AG04450 (cell line): ENCODE results near the gene RAPGEF3. TPM values are rescaled to one million over a fixed set of nuclear protein-coding genes. Genes with fewer than 3 reads are reported as not detected.

Experiments used
- CTCF ChIA-PET: fragments of 300-600, 350-600 bp; formaldehyde crosslinking; extraction: SDS; loops from one replicate; lab custom pipeline; 2022; ENCODE audit warnings: antibody characterized with exemption, inconsistent platforms; lab: Charles Lee
- POLR2A ChIA-PET: fragments of 350-600 bp; formaldehyde crosslinking; extraction: SDS; loops from one replicate; lab custom pipeline; 2021; ENCODE audit warnings: antibody characterized with exemption, inconsistent platforms; lab: Yijun Ruan, JAX
- DNase-seq: peaks from one replicate; pipeline ENCODE4 v3.0.0-alpha.2; 2011; ENCODE audit warnings: low read depth, low spot score
- H3K27ac ChIP-seq: one replicate; pipeline ENCODE4 v1.5.1; 2012; ENCODE audit warnings: low read depth, low read length, control low read depth
- H3K27me3 ChIP-seq: one replicate; pipeline ENCODE4 v1.6.0; 2012; ENCODE audit warnings: low read length; ENCODE audit not compliant: control insufficient read depth, insufficient read depth
- H3K4me3 ChIP-seq: 2 replicates; pipeline ENCODE4 v1.5.1; 2011; ENCODE audit warnings: mild to moderate bottlenecking, low read depth, low read length, control low read depth
- H3K9me3 ChIP-seq: 2 replicates; pipeline ENCODE4 v1.5.1; 2012; ENCODE audit warnings: low read length; ENCODE audit not compliant: control insufficient read depth, insufficient read depth
- CTCF ChIP-seq: IDR thresholded peaks from 2 replicates; pipeline ENCODE4 v1.5.1; 2011; ENCODE audit warnings: low read depth, low read length, control low read depth, inconsistent platforms
- polyA plus RNA-seq: library from polyadenylated mRNA; depleted of rRNA; stranded (reverse); fragments of >200 nt; gene quantifications from 2 replicates; pipeline ENCODE4 v1.2.3, GENCODE V29; 2011

The RAPGEF3 gene
- polyA plus RNA-seq, 1 experiment = 1.7 TPM

GRCh38 chr12:47775100-47775911 is 16.6 kb upstream of the RAPGEF3 start:
- Histone ChIP-seq H3K27me3 (no peaks in the 10 kb centered on the region), H3K4me3 (no peak overlapping the region), H3K9me3 (no peaks in the 10 kb centered on the region), H3K27ac (no peak overlapping the region)
- POLR2A ChIA-PET = interaction anchor here (1.1 kb wide), 1 partner anchor 32 kb away, joined by 6 read pairs; no protein-coding TSS in a partner anchor
- DNase-seq = no peak
- CTCF ChIA-PET = interaction anchor here (0.8 to 12.2 kb wide), 4 partner anchors 33 to 743 kb away, joined by 3 to 152 read pairs (median 90); no protein-coding TSS in a partner anchor
- TF ChIP-seq CTCF = no peak

DNA sequence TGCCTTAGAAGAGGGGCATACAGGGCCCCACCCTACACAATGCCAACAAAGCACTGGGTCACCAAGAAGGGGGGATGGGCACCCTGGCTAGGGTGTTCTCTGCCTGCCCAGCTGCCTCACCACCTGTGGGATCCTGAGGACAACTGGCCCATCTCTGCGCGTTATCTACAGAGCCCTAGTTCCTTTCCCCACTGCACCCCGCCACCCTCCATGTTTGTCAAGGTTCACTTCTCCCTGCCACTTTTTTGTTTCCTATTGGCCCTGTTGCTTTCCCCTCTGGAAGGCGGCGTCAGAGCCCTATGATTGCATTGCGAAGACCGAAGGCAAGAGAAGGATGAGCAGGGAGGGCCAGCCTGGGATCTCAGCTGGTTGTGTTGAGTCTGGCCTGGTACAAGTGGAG is 16.0 kb upstream of the RAPGEF3 start:
- POLR2A ChIA-PET = no interaction called here
- H3K27me3 ChIP-seq = no peaks in the 10 kb centered on the region
- H3K27ac ChIP-seq = no peak overlapping the region
- DNase-seq = no peak
- TF ChIP-seq CTCF = no peak
- no peaks in the 10 kb centered on the region for H3K9me3 ChIP-seq
- H3K4me3 ChIP-seq = no peak overlapping the region
- CTCF ChIA-PET = interaction anchor here (0.8 to 12.2 kb wide), 3 partner anchors 59 to 742 kb away, joined by 3 to 152 read pairs (median 104); no protein-coding TSS in a partner anchor

GRCh38 chr12:47773858-47774580 is 15.3 kb upstream of the RAPGEF3 start:
- Histone ChIP-seq H3K4me3 (peak overlapping the region; percentile 66), H3K9me3 (no peaks in the 10 kb centered on the region), H3K27me3 (no peaks in the 10 kb centered on the region), H3K27ac (no peak overlapping the region)
- ChIA-PET POLR2A (no interaction called here), CTCF (interaction anchor here (9.1 to 12.2 kb wide), 2 partner anchors 58 to 65 kb away, joined by 104 to 152 read pairs; no protein-coding TSS in a partner anchor)
- no peak for DNase-seq
- no peak for TF ChIP-seq CTCF

DNA sequence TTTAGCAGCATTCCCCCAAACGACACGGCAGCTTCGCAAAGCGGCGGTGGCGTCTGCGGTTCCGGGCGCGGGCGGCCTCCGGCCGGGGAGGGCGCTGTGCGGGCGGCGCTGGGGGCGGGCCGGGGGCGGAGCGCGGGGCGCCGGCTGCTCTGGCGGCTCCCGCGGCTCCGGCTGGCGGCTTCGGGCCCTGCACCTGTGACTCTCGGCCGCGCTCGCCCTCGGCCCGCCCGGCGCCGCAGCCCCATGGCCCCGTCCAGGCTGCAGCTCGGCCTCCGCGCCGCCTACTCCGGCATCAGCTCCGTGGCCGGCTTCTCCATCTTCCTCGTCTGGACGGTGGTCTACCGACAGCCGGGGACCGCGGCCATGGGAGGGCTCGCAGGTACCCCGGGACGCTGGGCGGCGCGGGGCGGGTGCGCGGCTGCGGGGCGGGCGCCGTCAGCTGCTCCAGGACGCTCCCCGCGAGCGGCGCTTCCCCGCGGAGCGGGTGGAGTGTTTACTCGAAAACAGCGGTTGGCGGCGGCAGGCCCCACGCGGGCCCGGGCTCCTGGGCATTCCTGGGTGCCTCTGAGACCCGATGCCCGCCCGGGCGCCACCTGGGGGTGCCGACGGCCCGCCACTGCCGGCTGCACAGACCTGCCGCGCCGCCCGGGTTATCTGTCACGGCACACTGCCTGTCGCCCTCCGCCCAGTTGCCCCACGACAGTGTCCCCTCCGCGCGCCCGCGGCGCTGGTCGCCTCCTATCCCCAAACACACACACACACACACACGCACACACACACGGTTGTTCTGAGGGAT is 14.6 kb upstream of the RAPGEF3 start, which contains the start of gene SLC48A1:
SLC48A1 (plus strand) TSS at position 177 of the 796 bp plus-strand sequence; CDS start at position 244, 67 bp downstream.
- ChIA-PET POLR2A (no interaction called here), CTCF (interaction anchor here (0.8 to 12.2 kb wide), 7 partner anchors 13 to 190 kb away, joined by 3 to 152 read pairs (median 3); partner anchors contain the start of gene TMEM106C)
- no peaks in the 10 kb centered on the region for H3K9me3 ChIP-seq
- H3K4me3 ChIP-seq = peak within 1 kb of the TSS; percentile 66
- TF ChIP-seq CTCF = peak; percentile 37
- no peaks in the 10 kb centered on the region for H3K27me3 ChIP-seq
- H3K27ac ChIP-seq = no peak within 1 kb of the TSS
- no peak for DNase-seq
